ENCODE measurements around the gene HSBP1.

Gene HSBP1

GRCh38 chr16:83835586-83836566 is 28.1 kb downstream of the HSBP1 start:
- DNase-seq (ENCODE audit: extremely low read depth in 1 of 2, low read depth in 1 of 2), result no peak

- DNase-seq (ENCODE audit: extremely low read depth in 1 of 2, low read depth in 1 of 2), result no peak
Measured at GRCh38 chr16:83837566-83837965, 29.8 kb downstream of the HSBP1 start.

- DNase-seq (ENCODE audit: extremely low read depth in 1 of 2, low read depth in 1 of 2), result no peak
Measured at GRCh38 chr16:83838151-83838550, 30.4 kb downstream of the HSBP1 start.

GRCh38 chr16:83839561-83839960 is 31.8 kb downstream of the HSBP1 start:
- DNase-seq (ENCODE audit: extremely low read depth in 1 of 2, low read depth in 1 of 2), result no peak

- no peak for DNase-seq (ENCODE audit: extremely low read depth in 1 of 2, low read depth in 1 of 2)
Measured at GRCh38 chr16:83840060-83840617, 32.4 kb downstream of the HSBP1 start.

- no peak for DNase-seq (ENCODE audit: extremely low read depth in 1 of 2, low read depth in 1 of 2)
Measured at GRCh38 chr16:83842291-83842690, 34.5 kb downstream of the HSBP1 start.

GRCh38 chr16:83842756-83843507 is 35.2 kb downstream of the HSBP1 start:
- DNase-seq (ENCODE audit: extremely low read depth in 1 of 2, low read depth in 1 of 2), result no peak

GRCh38 chr16:83843657-83844056 is 35.9 kb downstream of the HSBP1 start:
- no peak for DNase-seq (ENCODE audit: extremely low read depth in 1 of 2, low read depth in 1 of 2)

- DNase-seq (ENCODE audit: extremely low read depth in 1 of 2, low read depth in 1 of 2), result no peak
Measured at GRCh38 chr16:83845263-83845662, 37.5 kb downstream of the HSBP1 start.

- DNase-seq (ENCODE audit: extremely low read depth in 1 of 2, low read depth in 1 of 2), result no peak
Measured at GRCh38 chr16:83847371-83848225, 39.8 kb downstream of the HSBP1 start.

- no peak for DNase-seq (ENCODE audit: extremely low read depth in 1 of 2, low read depth in 1 of 2)
Measured at GRCh38 chr16:83849421-83849820, 41.6 kb downstream of the HSBP1 start.

GRCh38 chr16:83850947-83851346 is 43.2 kb downstream of the HSBP1 start:
- DNase-seq (ENCODE audit: extremely low read depth in 1 of 2, low read depth in 1 of 2), result no peak

- no peak for DNase-seq (ENCODE audit: extremely low read depth in 1 of 2, low read depth in 1 of 2)
Measured at GRCh38 chr16:83851473-83851872, 43.7 kb downstream of the HSBP1 start.

- DNase-seq (ENCODE audit: extremely low read depth in 1 of 2, low read depth in 1 of 2), result no peak
Measured at GRCh38 chr16:83852774-83853173, 45.0 kb downstream of the HSBP1 start.

- DNase-seq (ENCODE audit: extremely low read depth in 1 of 2, low read depth in 1 of 2), result no peak
Measured at GRCh38 chr16:83853834-83854233, 46.1 kb downstream of the HSBP1 start.

- no peak for DNase-seq (ENCODE audit: extremely low read depth in 1 of 2, low read depth in 1 of 2)
Measured at GRCh38 chr16:83854420-83854819, 46.6 kb downstream of the HSBP1 start.

- no peak for DNase-seq (ENCODE audit: extremely low read depth in 1 of 2, low read depth in 1 of 2)
Measured at GRCh38 chr16:83856792-83857191, 49.0 kb downstream of the HSBP1 start.

- no peak for DNase-seq (ENCODE audit: extremely low read depth in 1 of 2, low read depth in 1 of 2)
Measured at GRCh38 chr16:83859265-83859664, 51.5 kb downstream of the HSBP1 start.

- no peak for DNase-seq (ENCODE audit: extremely low read depth in 1 of 2, low read depth in 1 of 2)
Measured at GRCh38 chr16:83862661-83863060, 54.9 kb downstream of the HSBP1 start.

- DNase-seq (ENCODE audit: extremely low read depth in 1 of 2, low read depth in 1 of 2), result no peak
Measured at GRCh38 chr16:83863682-83864081, 55.9 kb downstream of the HSBP1 start.
